Naive thymus-derived CD4-positive, alpha-beta T cell (primary cell): Measurements from ENCODE around the gene TRIM49C. TPM values are rescaled to one million over a fixed set of nuclear protein-coding genes. Genes with fewer than 3 reads are reported as not detected.

Experiments used
- polyA plus RNA-seq, 2 donors: library from polyadenylated mRNA; unstranded; fragments of 300-500 nt; fragmentation: Illumina TruSeq; gene quantifications; one replicate each; pipeline ENCODE4 v1.2.3, GENCODE V29; 2021
- total RNA-seq, 6 experiments: library from RNA in 5 of 6; stranded (reverse) in 5 of 6; gene quantifications; 1 replicate in 5 of 6; 2 replicates in 1 of 6; pipeline ENCODE4 v1.2.3 and lab custom pipeline; 2021 to 2026

The TRIM49C gene
- total and polyA plus RNA-seq, 7 experiments from 2014 or later = not detected

Other genes with a start within 250 kb of the TRIM49C start
- gene TRIM49, start 222.5 kb upstream of the TRIM49C start, total RNA-seq = not detected
- gene TRIM49, start 222.5 kb upstream of the TRIM49C start, polyA plus RNA-seq = not detected
- gene TRIM64B, start 152.6 kb upstream of the TRIM49C start, total RNA-seq = not detected
- not detected for gene TRIM64B, start 152.6 kb upstream of the TRIM49C start, polyA plus RNA-seq
- gene TRIM49D1, start 108.9 kb upstream of the TRIM49C start, total RNA-seq = not detected
- gene TRIM49D1, start 108.9 kb upstream of the TRIM49C start, polyA plus RNA-seq = not detected
- gene TRIM49D2, start 107.0 kb upstream of the TRIM49C start, total RNA-seq = not detected
- gene TRIM49D2, start 107.0 kb upstream of the TRIM49C start, polyA plus RNA-seq = not detected
- not detected for gene TRIM64, start 65.1 kb upstream of the TRIM49C start, total RNA-seq
- gene TRIM64, start 65.1 kb upstream of the TRIM49C start, polyA plus RNA-seq = not detected
- not detected for gene UBTFL1, start 54.8 kb downstream of the TRIM49C start, total RNA-seq
- not detected for gene UBTFL1, start 54.8 kb downstream of the TRIM49C start, polyA plus RNA-seq
- not detected for gene NAALAD2, start 103.6 kb downstream of the TRIM49C start, total RNA-seq
- gene NAALAD2, start 103.6 kb downstream of the TRIM49C start, polyA plus RNA-seq = not detected
- gene CHORDC1, start 191.9 kb downstream of the TRIM49C start, total RNA-seq = 10 to 100 TPM; 64.0 to 77.3 (median 66.5) TPM
- gene CHORDC1, start 191.9 kb downstream of the TRIM49C start, polyA plus RNA-seq = 10 to 100 TPM; 16.6 to 28.3 TPM